GM19238 (cell line): ENCODE results near the gene CLPSL1.

ENCODE experiments used
- DNase-seq: peaks from one replicate; pipeline ENCODE4 v3.0.0; 2011; ENCODE audit warnings: low spot score; ENCODE audit not compliant: insufficient read length

Gene CLPSL1

DNA sequence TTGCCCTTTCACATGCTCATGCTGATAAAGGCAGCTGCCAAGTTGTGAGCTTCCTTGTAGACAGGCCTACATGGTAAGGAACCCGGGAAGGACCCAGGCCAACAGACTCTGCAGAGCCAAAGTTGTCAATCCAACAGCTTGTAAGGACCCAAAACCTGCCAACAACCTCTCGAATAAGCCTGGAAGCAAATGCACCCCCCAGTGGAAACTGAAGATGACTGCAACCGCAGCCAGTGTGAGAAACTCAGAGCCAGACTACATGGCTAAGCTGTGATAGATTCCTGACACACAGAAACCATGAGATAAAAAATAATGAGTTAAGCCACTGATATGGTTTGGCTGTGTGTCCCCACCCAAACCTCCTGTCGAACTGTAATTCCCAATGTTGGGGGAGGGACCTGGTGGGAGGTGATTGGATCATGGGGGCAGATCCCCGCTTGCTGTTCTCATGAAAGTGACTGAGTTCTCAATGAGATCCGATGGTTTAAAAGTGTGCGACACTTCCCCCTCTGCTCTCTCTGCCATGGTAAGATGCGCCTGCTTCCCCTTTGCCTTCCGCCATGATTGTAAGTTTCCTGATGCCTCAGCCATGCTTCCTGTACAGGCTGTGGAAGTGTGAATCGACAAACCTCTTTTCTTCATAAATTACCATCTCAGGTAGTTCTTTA, 23.2 kb upstream of the CLPSL1 start:
- no peak for DNase-seq

DNA sequence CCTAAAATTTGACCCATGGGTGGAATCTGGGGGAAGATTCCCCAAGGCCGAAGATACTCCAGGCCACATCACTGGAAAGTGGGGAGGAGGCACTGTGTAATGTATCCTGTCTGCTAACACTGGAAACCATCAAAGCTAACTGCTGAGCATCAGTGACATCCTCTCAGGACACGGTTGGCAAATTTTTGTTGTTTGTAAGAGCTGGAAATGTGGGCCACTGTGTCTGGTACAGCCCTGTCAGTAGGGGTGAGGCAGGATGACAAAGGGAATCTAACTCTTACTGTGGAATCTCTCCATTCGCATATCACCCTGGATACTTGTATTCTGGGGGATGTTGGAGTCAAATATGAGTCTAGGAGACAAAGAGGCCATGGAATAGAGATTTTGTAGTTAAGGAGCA, 21.4 kb upstream of the CLPSL1 start:
- DNase-seq, result no peak

DNA sequence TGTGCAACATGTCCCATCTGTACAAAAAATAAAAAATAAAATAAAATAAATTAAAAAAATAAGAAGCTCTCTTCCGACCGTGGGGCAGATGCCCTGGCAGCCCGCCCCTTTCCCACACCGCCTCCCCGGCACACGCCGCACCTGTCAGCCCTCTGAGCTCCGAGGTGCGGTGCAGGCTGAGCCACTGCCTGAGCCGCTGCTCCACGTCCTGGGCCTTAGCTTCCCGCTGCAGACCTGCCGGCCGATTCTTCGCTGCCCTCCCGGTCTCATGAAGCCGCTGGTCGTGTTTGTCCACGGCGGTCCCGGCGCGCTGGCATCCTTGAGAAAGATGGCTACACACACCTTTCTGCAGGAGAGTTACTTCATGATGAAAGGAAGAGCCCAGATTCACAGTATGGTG, 15.1 kb upstream of the CLPSL1 start:
- no peak for DNase-seq

DNA sequence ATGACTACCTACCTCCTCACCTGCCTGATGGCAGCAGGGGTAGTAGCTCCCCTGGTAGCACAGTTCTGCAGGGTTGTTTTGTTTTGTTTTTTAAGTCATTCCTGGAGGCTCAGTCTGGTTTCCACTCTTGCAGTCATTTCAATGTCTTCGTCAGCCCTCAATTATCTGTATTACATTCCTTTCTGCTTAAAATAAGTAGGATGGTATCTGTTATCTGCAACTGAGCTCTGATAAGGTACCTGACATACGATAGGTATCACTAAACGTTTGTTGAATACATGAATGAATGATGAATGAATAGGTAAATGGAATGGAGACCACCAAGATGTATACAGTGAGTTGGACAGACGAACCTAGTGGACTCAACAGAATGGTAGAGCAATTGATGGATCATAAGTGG, 11.6 kb upstream of the CLPSL1 start:
- DNase-seq, result no peak

DNA sequence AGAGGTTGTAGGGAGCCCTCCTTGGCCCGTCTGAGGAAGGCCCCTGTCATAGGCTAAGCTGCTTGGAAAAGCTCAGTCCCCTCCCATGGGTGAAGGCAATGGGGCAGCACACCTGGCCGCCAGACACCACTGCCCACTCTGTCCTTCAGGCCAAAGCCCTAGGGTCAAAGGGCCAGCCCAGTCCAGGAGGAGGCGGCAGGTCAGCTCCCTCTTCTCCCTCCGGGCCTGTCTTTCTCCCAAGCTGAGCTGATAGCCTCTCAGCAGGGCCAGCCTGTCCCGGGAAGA, 9.5 kb upstream of the CLPSL1 start:
- no peak for DNase-seq

DNA sequence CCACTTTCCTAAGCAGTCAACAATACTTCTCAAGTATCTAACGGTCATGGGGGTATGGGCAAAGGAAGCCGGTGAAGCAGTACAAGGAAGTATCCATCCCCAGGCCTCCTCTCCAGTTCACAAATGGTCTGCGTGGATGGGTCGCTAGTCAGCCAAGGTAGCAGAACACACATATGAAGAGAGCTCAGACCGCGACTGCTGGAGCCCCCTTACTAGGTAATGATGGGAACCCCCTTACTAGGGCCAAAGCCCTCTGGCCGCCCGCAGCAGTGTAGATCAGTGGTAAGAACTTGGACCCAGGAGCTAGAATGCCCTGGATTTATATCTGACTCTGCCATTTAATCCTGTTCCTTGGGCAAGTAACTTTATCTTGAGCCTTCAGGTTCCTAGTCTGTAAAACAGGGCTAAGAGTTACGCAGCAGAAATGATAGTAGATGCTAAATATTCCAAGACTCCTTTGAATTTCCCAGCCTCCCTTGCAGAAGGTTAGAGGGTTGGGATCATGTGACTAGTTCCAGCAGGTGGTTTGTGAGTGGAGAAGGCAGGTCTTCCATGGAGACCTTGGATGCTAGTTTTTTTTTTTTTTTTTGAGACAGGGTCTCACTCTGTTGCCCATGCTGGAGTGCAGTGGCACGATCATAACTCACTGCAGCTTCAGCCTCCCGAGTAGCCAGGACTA, 6.6 kb upstream of the CLPSL1 start:
- no peak for DNase-seq

DNA sequence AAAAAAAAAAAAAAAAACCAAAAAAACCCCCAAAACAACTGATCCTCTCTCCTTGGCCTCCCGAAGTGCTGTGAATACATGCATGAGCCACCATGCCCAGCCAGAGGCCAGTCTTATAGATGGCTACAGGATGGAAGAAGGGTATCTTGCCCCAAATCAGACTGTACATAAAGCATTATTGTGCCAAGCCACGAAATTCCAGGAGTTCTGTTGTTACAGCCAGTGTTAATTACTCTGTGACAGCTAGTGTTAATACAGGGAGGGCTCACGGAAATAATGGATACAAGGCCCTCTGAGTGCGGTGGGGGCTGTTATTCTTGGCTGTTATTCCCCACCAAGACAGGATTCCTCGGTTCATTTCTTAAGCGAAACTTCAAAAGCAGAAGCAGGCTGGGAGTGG, 5.8 kb upstream of the CLPSL1 start:
- no peak for DNase-seq

DNA sequence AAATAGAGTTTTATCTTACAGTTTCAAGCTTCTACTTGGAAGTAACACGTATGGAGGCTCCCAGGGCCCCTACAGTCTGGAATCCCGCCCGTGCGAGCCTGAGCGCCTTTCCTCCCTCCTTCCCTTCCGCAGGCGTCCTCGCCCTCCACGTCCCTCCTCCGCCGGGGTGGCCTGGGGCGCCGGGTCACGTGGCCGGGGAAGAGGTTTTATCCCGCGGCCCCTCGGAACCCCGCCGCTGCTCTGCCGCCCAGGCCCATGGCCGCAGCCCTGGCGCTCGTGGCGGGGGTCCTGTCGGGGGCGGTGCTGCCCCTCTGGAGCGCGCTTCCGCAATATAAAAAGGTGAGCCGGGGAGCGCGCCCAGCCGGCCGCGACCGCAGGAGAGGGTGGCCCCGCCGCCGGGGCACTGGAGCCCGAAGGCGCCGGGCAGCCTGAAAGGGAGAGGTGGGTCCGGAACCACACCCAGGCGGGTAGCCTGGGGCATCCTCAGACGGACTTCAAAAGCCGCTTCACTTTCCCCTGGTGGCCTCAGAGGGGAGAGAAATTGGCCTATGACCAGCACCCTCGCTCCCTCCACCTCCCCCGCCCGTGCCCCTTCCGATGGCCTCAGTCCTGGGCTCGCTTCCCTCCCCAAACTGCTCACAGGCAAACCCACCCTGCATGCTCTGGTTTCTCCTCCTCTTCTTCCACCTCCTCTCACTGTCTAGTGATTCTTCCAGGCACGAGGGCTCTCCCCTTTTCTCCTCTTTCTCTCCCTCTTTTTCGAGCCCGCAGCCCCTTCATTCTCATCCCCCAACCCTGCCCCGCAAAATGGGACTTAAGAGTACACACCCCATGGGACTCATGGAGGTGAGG, 4.2 kb upstream of the CLPSL1 start, which contains the start of gene CLPSL2:
Gene CLPSL2, plus strand, starts transcription at position 235 of the 852 bp plus-strand sequence. Its CDS starts 21 bp downstream, at position 256.
- DNase-seq, result no peak

DNA sequence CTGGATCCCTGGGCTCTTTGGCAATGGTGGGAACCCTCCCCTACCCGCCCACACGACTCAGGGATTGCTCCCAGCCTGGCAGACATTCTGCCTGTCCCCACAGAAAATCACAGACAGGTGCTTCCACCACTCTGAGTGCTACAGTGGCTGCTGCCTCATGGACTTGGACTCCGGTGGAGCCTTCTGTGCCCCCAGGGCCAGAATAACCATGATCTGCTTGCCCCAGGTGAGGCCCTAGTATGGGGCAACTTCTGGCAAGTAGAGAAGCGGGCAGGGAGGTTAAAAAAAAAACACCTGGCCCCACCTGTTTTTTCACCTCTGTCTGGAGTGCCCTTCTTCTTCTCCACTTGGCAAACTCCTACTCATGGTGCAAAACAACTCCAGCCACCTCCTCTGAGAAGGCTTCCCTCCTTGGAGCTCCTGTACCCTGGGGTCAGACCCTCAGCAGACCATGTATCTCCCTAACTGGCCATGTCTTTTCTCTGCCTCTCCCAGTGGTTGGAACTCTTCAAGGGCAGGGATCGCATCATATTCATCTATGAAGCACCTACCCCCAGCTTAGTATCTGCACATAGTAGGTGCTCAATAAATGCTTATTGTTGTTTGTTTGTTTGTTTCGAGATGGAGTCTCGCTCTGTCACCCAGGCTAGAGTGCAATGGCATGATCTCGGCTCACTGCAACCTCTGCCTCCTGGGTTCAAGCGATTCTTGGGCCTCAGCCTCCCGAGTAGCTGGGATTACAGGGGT, 3.3 kb upstream of the CLPSL1 start:
- DNase-seq, result no peak

DNA sequence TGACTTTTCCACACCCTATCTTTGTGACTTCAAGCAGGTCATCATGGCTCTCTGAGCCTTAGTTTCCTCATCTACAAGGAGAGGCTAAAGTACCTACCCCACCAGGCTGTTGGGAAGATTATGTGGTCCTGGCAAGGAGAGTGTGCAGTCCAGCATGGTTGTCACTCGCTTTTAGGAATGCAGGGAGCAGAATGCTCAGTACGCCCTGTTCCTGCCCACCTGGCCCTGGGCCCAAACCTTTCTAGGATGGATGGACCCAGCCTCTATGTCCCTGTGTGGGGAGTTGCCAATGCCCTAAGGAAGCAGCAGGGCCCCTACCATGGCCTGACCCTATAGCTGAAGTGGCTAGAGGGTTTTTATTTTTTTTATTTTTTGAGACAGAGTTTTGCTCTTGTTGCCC, 2.4 kb upstream of the CLPSL1 start:
- no peak for DNase-seq

DNA sequence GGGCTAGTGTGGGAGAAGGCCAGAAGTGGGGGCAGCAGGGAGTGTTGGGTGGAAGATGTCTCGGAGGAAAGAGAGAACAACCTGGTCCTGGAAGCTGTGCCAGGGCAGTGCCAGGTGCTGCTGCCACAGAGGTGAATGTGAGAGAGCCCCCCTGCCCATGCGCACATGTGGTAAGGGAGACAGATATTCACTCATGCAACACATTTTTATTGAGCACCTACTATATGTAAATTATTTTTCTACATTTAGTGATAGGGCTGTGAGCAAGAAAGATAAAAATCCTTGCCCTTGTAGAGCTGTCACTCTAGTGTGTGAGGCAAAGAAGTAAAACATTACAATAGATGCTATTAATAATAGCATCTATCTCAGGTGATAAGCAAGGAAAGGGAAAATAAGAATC, 471 bp downstream of the CLPSL1 start:
- no peak for DNase-seq

DNA sequence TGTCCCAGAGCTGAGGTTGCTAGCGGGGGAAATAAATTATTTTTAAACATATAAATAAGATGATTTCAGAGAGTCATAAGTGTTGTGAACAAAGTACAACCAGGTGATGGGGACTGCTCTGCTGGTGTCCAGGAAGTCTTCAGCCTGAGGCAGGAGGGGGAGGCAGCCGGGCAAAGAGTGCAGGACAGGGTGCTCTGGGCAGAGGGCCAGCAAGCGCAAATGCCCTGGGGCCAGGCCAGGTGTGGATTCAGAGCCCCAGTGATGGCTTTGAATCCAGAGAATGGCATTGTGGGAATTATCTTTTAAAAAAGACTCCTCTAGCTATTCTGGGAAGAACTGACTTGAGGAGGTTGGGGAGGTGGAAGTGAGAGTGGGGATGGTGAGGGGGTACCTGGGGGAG, 1.6 kb downstream of the CLPSL1 start:
- DNase-seq, result no peak

DNA sequence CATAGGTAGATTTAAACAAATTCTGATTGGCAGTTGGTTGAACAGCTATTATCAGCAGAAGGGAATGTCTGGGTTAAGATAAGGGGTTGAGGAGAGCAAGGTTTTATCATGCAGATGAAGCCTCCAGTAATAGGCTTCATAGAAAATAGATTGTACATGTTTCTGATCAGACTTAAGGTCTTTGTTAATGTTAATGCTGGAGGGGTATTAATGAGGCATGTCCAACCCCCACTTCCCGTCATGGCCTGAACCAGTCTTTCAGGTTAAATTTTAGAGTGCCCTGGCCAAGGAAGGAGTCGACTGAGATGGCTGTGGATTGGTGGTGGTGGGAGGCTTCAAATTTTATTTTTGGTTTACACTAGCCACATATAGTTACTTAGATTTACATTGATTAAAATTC, 3.4 kb downstream of the CLPSL1 start:
- DNase-seq, result no peak

DNA sequence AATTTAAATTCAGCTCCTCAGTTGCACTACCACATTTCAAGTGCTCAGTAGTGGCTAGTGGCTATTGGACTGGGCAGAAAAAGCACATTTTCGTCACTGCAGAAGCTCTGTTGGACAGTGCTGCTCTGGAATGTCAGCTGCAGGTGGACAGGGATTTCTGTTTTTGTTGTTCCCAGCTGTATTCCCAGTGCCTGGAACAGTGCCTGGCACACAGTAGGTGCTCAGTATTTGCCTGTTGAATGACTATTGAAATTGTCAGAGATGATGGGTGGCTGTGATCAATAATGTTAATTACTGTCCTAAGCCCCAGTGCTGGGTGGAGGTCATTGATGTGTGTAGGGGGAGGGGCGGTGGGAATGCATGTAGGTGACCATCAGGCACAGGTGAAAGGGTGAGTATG, 5.5 kb downstream of the CLPSL1 start:
- no peak for DNase-seq

DNA sequence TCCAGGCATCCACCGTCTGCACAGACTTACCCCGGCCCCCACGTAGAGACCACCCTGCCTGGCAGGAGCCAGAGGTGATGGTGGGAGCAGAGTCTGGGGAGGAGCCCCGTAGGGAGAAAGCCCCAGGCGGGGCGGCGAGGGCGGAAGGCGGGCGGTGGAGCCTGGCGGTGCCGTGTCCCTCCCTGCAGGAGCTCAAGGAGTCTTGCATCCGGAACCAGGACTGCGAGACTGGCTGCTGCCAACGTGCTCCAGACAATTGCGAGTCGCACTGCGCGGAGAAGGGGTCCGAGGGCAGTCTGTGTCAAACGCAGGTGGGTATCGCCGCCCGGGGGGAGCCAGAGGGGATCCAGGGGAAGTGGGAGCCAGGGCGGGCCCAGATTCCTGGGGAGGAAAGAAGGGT, 6.0 kb downstream of the CLPSL1 start:
- DNase-seq, result no peak

DNA sequence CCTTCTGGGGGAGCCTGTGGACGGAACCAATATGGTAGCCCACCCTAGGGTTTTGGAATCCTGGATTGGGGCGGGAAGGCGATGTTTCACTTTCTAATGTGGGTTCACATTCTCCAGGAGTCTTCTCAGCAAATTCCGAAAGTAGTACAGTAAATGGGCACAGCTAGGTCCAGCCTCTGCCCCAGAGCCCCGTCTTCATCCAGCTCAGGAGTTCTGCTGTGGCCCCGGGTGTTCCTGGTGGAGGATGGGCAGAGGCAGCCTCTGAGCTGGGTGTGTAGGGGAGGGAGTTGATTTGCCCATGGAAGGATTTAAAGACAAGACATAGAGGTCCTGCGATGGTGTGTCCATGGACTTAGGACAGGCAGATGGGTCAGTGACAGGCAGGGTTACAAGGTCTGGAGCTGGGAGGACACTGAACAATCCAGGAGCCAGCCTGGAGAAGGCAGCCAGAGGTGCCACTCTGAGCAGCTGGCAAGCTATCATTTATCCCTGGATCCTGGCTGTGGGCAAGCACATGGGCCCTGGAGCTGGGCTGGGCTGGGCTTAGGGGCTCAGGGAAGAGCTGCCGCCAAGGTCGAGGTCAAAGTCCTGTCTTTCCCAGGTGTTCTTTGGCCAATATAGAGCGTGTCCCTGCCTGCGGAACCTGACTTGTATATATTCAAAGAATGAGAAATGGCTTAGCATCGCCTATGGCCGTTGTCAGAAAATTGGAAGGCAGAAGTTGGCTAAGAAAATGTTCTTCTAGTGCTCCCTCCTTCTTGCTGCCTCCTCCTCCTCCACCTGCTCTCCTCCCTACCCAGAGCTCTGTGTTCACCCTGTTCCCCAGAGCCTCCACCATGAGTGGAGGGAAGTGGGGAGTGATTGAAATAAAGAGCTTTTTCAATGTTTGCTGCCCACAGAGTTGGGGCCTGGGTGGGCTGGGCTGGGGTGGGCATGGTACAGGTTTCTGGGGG, 6.7 kb downstream of the CLPSL1 start:
- DNase-seq, result no peak

DNA sequence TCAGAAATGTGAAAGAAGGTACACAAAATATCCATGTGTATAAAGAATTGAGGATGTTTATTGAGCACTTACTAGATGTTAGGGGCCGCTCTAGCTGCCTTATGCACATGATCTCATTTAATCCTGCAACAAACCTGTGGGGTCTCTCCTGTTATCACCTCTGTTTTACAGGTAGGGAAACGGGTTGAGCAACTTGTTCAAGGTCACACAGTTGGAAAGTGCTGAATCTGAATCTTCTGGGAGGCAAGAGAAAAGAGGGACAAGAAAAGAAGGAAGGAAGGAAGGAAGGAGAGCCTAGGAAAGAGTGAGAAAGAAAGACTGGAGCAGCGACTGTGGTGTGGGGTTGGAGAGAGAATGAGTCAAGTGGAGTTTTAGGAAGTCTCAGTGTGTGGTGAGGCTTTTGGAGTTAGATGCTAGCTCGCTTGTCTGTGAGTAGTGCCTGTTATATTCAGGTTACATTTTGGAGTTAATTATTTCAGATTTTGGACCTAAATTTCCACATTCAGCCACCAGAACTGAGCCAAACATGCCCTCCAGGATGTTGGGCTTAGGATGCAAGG, 7.7 kb downstream of the CLPSL1 start:
- DNase-seq, result no peak

DNA sequence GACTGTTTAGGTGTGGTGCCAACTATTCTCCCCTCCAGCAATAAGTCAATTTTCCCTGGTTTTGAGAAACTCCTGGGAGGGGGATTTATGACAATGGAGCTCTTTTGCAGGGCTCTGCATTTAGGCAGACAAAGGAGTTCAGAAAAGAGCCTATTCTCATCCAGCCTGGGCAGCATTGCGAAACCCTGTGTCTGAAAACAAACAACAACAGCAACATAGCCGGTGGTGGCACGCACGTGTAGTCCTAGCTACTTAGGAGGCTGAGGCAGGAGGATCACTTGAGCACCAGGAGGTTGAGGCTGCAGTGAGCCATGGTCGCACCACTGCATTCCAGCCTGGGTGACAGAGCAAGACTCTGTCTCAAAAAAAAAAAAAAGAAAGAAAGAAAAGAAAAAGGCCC, 9.9 kb downstream of the CLPSL1 start:
- DNase-seq, result no peak

DNA sequence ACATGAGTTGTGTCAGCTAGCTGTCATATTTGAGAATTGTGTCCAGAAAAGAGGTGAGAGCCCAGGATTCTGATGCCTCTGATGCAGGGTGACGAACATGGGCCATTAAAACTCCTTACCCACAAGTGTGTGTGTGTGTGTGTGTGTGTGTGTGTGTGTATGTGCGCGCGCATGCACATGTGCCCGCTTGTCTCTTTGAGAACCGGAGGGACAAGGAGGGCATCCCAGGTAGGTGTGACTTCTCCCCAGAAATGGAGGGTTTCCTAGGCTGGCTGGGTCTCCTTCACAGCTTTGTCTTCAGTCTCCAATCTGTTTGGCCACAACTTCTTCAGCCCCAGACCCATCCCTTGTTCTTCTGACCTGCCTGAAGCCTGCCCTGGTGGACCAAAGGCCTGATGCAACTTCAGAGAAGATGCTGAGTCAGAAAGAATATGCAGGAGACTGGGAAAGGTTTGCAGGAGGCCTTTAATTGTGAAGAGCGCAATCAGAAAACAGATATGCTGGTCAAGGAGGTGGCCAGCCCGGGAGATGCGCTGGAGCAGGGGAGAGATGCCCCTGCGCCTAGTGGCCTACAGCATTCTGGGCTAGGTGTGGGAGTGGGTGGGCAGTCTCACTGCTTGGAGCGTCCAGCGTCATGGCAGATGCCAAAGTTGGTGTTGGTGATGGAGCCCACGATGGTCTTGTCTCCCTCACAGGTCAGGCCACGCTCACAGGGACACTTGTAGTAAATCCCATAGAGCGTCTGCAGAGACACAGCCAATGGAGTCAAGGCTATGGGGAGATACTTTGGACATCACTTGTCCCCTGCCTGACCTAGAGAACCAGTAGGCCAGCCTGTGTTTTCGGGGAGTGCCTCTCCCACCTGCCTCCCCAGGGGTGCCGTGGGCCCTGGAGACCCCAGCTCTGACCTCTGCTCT, 14.0 kb downstream of the CLPSL1 start:
- no peak for DNase-seq
